ENCODE measurements around the gene IL13RA1. TPM values are rescaled to one million over a fixed set of nuclear protein-coding genes. Genes with fewer than 3 reads are reported as not detected.
"Not testable (repeated sequence)": the region's sequence is repeated elsewhere in the genome, so short reads cannot be mapped to it uniquely, and the experiment has no call there.

The IL13RA1 gene
- total and polyA plus RNA-seq, 4 donors, result 45.8 to 92.5 (median 73.9) TPM

DNA sequence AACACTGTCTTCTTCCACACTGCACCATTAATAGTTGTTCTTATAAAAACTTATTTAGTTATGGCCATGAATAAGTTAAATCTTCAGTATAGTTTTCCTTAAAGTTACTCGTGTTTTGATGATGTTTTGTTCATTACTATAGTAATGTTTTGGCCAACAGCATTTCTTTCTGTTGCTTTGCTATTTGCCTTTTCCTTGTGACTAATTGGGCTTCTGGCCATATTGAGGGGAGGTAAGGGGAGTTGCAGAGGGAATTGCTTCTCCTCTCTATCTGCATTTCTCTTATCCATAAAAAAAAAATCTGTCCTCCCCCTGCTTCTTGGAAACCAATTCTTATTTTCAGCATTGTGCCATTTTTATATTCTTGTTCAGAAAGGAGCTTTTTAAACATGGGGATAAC is 53.5 kb downstream of the IL13RA1 start:
- Histone ChIP-seq H3K4me1 (ENCODE audit: control insufficient read depth in 1 of 2, insufficient read depth in 2 of 2, low read length in 2 of 2) (no peaks in the 10 kb centered on the region), H3K9me3 (ENCODE audit: control insufficient read depth, low read length) (no peaks in the 10 kb centered on the region), H3K4me3 (ENCODE audit: low read length in 2 of 2) (no peak overlapping the region), H3K36me3 (ENCODE audit: control insufficient read depth in 1 of 2, insufficient read depth in 2 of 2, low read length in 1 of 2) (no peaks in the 10 kb centered on the region), H3K27me3 (ENCODE audit: control insufficient read depth in 1 of 2, insufficient read depth in 2 of 2, low read length in 1 of 2) (no peaks in the 10 kb centered on the region), H3K27ac (ENCODE audit: low read depth in 1 of 2, low read length in 2 of 2) (no peak overlapping the region)
- intact Hi-C loops (cut with DNase I), result no loop called here
- 3 to 4% methylated on average over 1 of the region's 1 CpG for WGBS, 2 donors
- no peak for ATAC-seq (ENCODE audit: low FRiP score)
- DNase-seq, result no peak

DNA sequence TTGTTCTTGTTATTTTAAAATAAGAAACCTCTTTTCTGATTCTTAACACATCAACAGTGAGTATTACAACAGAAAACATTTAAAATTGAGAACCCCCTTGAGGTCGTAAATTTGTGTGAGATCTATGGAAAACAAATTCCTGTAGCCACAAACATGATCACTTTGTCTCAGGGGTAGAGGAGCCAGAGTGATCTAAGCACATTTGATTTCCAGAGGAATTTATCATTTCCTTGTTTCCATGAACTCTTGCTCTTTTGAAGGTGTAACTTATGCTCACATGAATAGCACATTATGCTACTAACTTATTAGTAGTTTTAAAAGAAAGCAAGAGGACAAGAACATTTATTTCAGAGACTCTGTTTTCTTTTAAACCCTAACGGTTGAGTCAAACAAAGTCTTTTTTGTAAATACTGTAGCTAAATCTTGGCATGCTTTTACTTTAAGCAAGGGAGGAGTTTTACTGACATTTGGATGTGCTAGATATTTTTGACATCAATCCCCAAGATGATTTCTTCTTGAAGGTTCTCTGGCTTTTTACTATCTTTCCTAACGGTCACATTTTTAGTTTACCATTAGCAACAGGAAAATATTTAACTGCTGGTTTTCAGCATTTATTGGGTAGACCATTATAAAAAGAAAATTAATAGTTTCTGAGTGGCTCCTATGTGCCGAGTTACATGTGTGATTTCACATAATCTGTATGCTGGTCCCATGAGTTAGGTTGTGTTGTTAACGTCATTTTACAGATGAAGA is 68.3 kb downstream of the IL13RA1 start:
- no peaks in the 10 kb centered on the region for H3K36me3 ChIP-seq (ENCODE audit: control insufficient read depth in 1 of 2, insufficient read depth in 2 of 2, low read length in 1 of 2)
- ATAC-seq (ENCODE audit: low FRiP score) (no peak), DNase-seq (no peak)
- no peaks in the 10 kb centered on the region for H3K9me3 ChIP-seq (ENCODE audit: control insufficient read depth, low read length)
- 45 to 51% methylated on average over 5 of the region's 5 CpGs for whole genome bisulfite sequencing, 2 donors
- intact Hi-C loops (cut with DNase I), result no loop called here
- no peak overlapping the region for H3K27ac ChIP-seq (ENCODE audit: low read depth in 1 of 2, low read length in 2 of 2)
- H3K4me3 ChIP-seq (ENCODE audit: low read length in 2 of 2), result no peak overlapping the region
- no peaks in the 10 kb centered on the region for H3K27me3 ChIP-seq (ENCODE audit: control insufficient read depth in 1 of 2, insufficient read depth in 2 of 2, low read length in 1 of 2)
- no peaks in the 10 kb centered on the region for H3K4me1 ChIP-seq (ENCODE audit: control insufficient read depth in 1 of 2, insufficient read depth in 2 of 2, low read length in 2 of 2)

DNA sequence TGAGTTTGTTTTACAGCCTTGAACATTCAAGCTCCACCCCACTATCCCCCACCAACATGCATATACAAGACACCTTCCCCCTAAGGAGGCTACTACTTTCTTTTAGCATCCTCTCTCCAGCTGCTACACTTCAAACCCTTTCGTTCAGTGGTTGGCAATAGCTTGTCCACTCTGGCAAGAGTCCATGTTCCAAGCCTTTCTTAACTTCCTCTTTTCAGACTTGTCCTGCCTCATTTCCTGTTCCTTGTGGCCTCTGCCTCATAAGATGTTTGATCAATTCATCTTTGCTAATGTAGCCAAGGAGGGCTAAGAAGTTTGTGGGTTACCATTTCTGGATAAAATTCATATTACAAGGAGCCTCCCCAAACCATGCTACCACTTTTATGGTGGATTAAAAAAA is 75.5 kb downstream of the IL13RA1 start:
- DNase-seq, result peak in 1 of 2 donors; percentile 39
- Histone ChIP-seq H3K27me3 (ENCODE audit: control insufficient read depth in 1 of 2, insufficient read depth in 2 of 2, low read length in 1 of 2) (no peaks in the 10 kb centered on the region), H3K36me3 (ENCODE audit: control insufficient read depth in 1 of 2, insufficient read depth in 2 of 2, low read length in 1 of 2) (no peaks in the 10 kb centered on the region), H3K9me3 (ENCODE audit: control insufficient read depth, low read length) (no peaks in the 10 kb centered on the region), H3K4me3 (ENCODE audit: low read length in 2 of 2) (no peak overlapping the region), H3K4me1 (ENCODE audit: control insufficient read depth in 1 of 2, insufficient read depth in 2 of 2, low read length in 2 of 2) (no peaks in the 10 kb centered on the region), H3K27ac (ENCODE audit: low read depth in 1 of 2, low read length in 2 of 2) (no peak overlapping the region)
- WGBS, 2 donors, result 5 to 13% methylated on average over 1 of the region's 1 CpG
- no peak for ATAC-seq (ENCODE audit: low FRiP score)
- intact Hi-C loops (cut with DNase I), result loop anchor here in 1 of 2 donors (10.0 kb wide), 1 partner anchor 348 kb away; no protein-coding TSS in a partner anchor

DNA sequence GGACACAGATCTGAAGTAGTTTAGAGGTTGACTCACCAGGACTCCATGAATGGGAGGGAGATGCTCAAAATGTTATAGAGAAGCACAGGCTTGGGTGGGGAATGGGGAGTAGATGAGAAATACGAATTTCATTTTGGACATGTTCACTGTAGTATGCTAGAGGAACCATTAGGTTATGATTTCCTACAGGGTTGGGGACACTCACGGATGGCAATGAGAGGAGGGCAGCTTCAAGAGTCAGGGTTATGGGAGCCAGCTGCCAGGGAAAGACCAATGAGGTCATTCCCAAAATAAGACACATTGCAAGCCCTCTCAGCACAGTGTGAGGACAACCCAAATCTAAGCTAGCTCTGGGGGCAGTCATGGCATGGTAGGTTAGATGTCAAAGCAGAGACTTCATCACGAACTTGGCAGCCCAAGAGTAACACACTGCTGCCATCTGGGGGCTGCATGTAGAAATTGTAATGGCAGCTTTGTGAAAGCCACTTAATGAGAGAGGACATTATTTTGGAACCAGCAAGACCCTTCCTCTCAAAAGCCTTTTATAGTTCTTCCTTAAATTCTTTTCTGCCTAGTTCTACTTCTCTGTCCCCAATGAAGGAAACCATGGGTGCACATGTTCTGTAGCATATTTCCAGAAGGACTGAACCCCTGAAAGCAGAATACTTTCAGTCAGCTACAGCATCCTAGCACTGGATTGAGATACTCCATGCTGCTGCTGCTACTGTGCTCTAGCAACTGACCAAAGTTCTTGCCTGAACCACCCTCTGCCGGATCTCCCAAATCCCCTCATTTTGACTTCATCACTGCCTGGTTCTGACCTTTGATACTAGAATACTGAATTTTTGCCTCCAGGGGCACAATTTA is 80.0 kb downstream of the IL13RA1 start:
- DNase-seq (peak in 1 of 2 donors; percentile 53), ATAC-seq (ENCODE audit: low FRiP score) (peak; percentile 77)
- Histone ChIP-seq H3K27ac (ENCODE audit: low read depth in 1 of 2, low read length in 2 of 2) (no peak overlapping the region), H3K9me3 (ENCODE audit: control insufficient read depth, low read length) (no peaks in the 10 kb centered on the region), H3K4me1 (ENCODE audit: control insufficient read depth in 1 of 2, insufficient read depth in 2 of 2, low read length in 2 of 2) (no peaks in the 10 kb centered on the region), H3K36me3 (ENCODE audit: control insufficient read depth in 1 of 2, insufficient read depth in 2 of 2, low read length in 1 of 2) (no peaks in the 10 kb centered on the region), H3K27me3 (ENCODE audit: control insufficient read depth in 1 of 2, insufficient read depth in 2 of 2, low read length in 1 of 2) (no peaks in the 10 kb centered on the region), H3K4me3 (ENCODE audit: low read length in 2 of 2) (no peak overlapping the region)
- 28 to 42% methylated on average over 4 of the region's 4 CpGs for WGBS, 2 donors
- intact Hi-C loops (cut with DNase I), result loop anchor here (5.0 to 10.0 kb wide), 2 partner anchors 165 to 353 kb away; no protein-coding TSS in a partner anchor

DNA sequence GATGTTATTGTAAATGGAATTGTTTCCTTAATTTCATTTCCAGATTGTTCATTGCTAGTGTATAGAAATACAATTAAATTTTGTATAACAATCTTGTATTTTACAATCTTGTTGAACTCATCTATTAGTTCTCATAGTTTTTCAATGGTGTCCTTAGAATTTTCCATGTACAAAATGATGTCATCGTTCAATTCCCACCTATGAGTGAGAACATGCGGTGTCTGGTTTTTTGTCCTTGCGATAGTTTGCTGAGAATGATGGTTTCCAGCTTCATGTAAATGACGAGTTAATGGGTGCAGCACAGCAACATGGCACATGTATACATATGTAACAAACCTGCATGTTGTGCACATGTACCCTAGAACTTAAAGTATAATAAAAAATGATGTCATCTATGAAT is 89.9 kb downstream of the IL13RA1 start:
- H3K4me3 ChIP-seq (ENCODE audit: low read length in 2 of 2); intact Hi-C loops (cut with DNase I); DNase-seq; H3K36me3 ChIP-seq (ENCODE audit: control insufficient read depth in 1 of 2, insufficient read depth in 2 of 2, low read length in 1 of 2); H3K9me3 ChIP-seq (ENCODE audit: control insufficient read depth, low read length); H3K4me1 ChIP-seq (ENCODE audit: control insufficient read depth in 1 of 2, insufficient read depth in 2 of 2, low read length in 2 of 2); ATAC-seq (ENCODE audit: low FRiP score); H3K27ac ChIP-seq (ENCODE audit: low read depth in 1 of 2, low read length in 2 of 2); H3K27me3 ChIP-seq (ENCODE audit: control insufficient read depth in 1 of 2, insufficient read depth in 2 of 2, low read length in 1 of 2): not testable (repeated sequence)
- 84 to 90% methylated on average over 4 of the region's 4 CpGs for WGBS, 2 donors

DNA sequence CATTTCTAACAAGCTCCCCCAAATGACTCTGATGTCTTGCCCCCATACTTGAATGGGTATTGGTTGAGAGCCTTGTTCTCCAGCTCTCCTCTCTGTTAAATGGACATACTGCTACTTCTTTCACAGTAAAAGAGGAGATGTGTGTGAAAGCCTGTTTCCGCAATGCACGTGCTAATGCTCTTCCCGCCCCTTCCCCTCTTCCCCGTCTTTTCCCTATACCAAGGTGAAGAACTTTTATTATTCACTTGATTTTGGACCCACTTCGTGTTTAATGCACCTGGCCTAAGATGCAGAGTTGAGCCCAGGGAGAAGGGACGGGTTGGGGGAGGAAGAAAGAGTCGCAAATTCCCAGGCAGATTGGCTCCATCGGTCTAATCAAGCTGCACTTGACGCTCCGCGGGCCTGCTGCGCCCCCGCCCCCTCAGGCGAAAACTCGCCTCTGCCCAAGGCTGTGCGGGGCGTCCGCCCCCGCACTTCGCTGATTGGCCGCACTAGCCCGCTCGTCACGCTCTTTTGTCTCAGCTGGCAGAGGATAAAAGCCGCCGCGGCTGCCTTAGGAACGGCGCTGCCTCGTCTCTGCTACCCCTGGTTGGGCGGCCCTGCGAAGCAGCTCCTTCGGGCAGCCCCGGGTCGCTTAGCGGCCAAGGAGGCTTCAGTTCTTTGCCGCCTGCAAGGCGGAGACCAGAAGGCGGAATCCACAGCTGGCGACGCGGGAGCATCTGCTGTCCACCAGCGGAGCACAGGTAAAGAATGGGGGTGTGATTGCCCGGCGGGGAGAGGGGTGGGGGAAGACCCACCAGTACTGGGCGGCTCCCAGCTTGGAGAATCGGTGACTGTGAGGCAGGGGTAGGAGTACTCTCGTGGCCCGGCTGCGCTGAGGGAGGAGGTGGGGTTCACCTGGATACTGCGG is 96.1 kb downstream of the IL13RA1 start, which contains the start of gene ZCCHC12:
Gene ZCCHC12, plus strand, starts transcription at position 562 of the 910 bp plus-strand sequence. CDS start 1,421 bp downstream, outside the sequence.
- DNase-seq, result peak; percentile 58 to 80
- intact Hi-C loops (cut with DNase I), result no loop called here
- Histone ChIP-seq H3K4me1 (ENCODE audit: control insufficient read depth in 1 of 2, insufficient read depth in 2 of 2, low read length in 2 of 2) (no peaks in the 10 kb centered on the region), H3K9me3 (ENCODE audit: control insufficient read depth, low read length) (no peaks in the 10 kb centered on the region), H3K36me3 (ENCODE audit: control insufficient read depth in 1 of 2, insufficient read depth in 2 of 2, low read length in 1 of 2) (no peaks in the 10 kb centered on the region), H3K27me3 (ENCODE audit: control insufficient read depth in 1 of 2, insufficient read depth in 2 of 2, low read length in 1 of 2) (no peaks in the 10 kb centered on the region), H3K27ac (ENCODE audit: low read depth in 1 of 2, low read length in 2 of 2) (no peak within 1 kb of the TSS), H3K4me3 (ENCODE audit: low read length in 2 of 2) (no peak within 1 kb of the TSS)
- ATAC-seq (ENCODE audit: low FRiP score), result peak; percentile 48
- WGBS, 2 donors, result 5 to 35% methylated on average over 51 of the region's 51 CpGs

DNA sequence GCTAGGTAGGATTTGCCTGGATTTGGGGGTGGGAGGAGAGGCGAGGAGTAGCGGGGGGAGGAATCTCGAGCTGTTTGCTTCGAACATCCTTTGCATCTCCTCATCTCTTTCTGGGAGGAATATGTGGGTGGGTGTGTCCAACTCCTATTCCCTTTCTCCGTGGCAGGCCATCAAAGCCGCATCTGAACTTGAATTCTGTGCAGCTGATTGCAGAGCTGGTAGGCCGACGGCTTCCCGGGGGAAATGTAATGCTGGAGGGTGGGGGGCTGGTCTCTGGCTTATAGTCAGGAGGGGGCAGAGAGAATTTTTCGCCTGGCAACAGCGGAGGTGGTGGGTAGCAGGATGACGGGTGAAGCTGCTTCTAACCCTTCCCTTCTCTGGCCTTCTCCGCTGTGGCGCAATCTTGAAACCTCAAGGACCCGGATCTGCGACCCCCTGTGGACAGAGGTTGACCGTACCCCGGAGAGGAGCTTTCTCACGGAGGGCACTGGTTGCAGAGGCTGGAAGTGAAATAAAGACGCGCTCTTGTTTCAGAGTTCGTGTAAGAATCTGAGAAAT is 96.8 kb downstream of the IL13RA1 start:
- Histone ChIP-seq H3K4me1 (ENCODE audit: control insufficient read depth in 1 of 2, insufficient read depth in 2 of 2, low read length in 2 of 2) (no peaks in the 10 kb centered on the region), H3K9me3 (ENCODE audit: control insufficient read depth, low read length) (no peaks in the 10 kb centered on the region), H3K27ac (ENCODE audit: low read depth in 1 of 2, low read length in 2 of 2) (no peak overlapping the region), H3K4me3 (ENCODE audit: low read length in 2 of 2) (no peak overlapping the region), H3K27me3 (ENCODE audit: control insufficient read depth in 1 of 2, insufficient read depth in 2 of 2, low read length in 1 of 2) (no peaks in the 10 kb centered on the region), H3K36me3 (ENCODE audit: control insufficient read depth in 1 of 2, insufficient read depth in 2 of 2, low read length in 1 of 2) (no peaks in the 10 kb centered on the region)
- WGBS, 2 donors, result 5 to 29% methylated on average over 22 of the region's 22 CpGs
- ATAC-seq (ENCODE audit: low FRiP score), result no peak
- intact Hi-C loops (cut with DNase I), result no loop called here
- no peak for DNase-seq

DNA sequence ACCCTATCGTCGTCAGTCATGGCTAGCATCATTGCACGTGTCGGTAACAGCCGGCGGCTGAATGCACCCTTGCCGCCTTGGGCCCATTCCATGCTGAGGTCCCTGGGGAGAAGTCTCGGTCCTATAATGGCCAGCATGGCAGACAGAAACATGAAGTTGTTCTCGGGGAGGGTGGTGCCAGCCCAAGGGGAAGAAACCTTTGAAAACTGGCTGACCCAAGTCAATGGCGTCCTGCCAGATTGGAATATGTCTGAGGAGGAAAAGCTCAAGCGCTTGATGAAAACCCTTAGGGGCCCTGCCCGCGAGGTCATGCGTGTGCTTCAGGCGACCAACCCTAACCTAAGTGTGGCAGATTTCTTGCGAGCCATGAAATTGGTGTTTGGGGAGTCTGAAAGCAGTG is 97.8 kb downstream of the IL13RA1 start:
- Histone ChIP-seq H3K4me1 (ENCODE audit: control insufficient read depth in 1 of 2, insufficient read depth in 2 of 2, low read length in 2 of 2) (no peaks in the 10 kb centered on the region), H3K36me3 (ENCODE audit: control insufficient read depth in 1 of 2, insufficient read depth in 2 of 2, low read length in 1 of 2) (no peaks in the 10 kb centered on the region), H3K27me3 (ENCODE audit: control insufficient read depth in 1 of 2, insufficient read depth in 2 of 2, low read length in 1 of 2) (no peaks in the 10 kb centered on the region), H3K4me3 (ENCODE audit: low read length in 2 of 2) (no peak overlapping the region), H3K27ac (ENCODE audit: low read depth in 1 of 2, low read length in 2 of 2) (no peak overlapping the region), H3K9me3 (ENCODE audit: control insufficient read depth, low read length) (no peaks in the 10 kb centered on the region)
- 13 to 42% methylated on average over 16 of the region's 16 CpGs for WGBS, 2 donors
- ATAC-seq (ENCODE audit: low FRiP score) (no peak), DNase-seq (peak in 1 of 2 donors; percentile 61)
- intact Hi-C loops (cut with DNase I), result no loop called here
